Activated CD4-positive, CD25-positive, alpha-beta regulatory T cell treated with anti-CD3 and anti-CD28 coated beads, Interleukin-2, amount 50 U/mL, for 16 hours (primary cell): ENCODE results near the gene KHSRP.
"Not testable (repeated sequence)": the region's sequence is repeated elsewhere in the genome, so short reads cannot be mapped to it uniquely, and the experiment has no call there.

Experiments
- DNase-seq: peaks from one replicate; pipeline ENCODE4 v3.0.0-alpha.2; 2020; ENCODE audit warnings: low read depth, low spot score

KHSRP gene

DNA sequence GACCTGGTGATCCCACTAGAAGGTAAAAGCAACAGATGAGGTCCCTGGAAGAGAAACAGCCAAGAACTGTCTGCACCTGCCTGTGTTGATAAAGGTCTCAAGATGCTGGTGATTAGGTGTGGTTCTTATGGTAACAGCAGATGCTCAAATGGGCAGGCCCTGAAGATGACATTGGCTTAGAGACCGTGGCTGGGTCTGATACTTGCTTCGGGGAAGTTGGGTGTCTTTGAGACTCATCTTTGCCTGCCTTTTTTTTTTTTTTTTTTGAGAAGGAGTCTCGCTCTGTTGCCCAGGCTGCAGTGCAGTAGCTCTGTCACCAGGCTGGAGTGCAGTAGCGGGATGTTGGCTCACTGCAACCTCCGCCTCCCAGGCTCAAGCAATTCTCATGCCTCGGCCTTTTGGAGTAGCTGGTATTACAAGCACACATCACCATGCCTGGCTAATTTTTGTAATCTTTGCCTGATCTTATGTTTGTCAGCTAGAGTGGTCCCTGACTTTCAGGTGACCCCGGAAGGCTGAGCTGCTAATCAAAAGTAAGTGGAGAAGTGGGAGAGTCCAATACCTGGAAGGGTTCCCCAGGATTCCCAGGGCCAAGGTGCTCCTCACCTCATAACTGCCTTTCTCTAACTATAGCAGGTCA lies 27.1 kb upstream of the KHSRP start:
- DNase-seq: no peak

DNA sequence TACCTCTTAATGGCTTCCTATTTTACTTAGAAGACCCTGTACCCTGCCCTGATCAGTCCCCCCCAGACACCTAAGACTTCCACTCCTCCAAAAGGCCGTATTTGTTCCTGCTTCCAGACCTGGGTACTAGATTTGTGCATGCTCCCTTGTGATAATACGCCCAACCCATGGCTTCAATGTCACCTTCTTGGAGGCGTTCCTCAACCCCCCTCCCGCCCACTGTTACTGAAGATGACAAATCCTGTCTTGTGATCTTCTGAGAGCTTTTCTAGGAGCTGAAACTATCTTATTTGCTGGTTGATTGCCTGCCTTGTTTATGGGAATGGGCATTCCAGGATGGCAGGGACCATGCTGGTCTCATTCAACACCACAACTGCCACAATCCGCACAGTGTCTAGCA lies 25.6 kb upstream of the KHSRP start:
- DNase-seq: no peak

GRCh38 chr19:6448045-6448444 lies 23.4 kb upstream of the KHSRP start:
- no peak for DNase-seq

- no peak for DNase-seq
These were observed 21.8 kb upstream of the KHSRP start for GRCh38 chr19:6446452-6446851.

DNA sequence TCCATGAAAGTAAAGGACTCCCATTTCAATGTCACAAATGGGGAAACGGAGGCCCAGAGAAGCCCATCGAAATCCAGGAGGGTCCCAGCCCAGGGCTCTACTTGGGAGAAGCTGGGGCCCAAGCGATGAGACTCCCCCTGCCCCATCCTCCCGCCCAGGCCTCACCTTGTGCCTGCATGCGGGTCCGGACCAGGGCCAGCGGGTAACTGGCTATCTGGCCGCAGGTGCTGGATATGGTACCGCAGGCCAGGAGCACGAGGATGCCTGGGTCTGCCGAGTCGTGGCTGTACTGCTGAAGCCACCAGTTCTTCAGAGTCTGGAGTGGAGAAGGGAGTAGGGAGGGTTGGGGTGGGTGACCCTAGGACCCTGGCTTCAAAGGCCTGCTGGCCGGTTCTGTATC lies 19.4 kb upstream of the KHSRP start:
- no peak for DNase-seq

GRCh38 chr19:6442087-6442688 lies 17.6 kb upstream of the KHSRP start:
- no peak for DNase-seq

DNA sequence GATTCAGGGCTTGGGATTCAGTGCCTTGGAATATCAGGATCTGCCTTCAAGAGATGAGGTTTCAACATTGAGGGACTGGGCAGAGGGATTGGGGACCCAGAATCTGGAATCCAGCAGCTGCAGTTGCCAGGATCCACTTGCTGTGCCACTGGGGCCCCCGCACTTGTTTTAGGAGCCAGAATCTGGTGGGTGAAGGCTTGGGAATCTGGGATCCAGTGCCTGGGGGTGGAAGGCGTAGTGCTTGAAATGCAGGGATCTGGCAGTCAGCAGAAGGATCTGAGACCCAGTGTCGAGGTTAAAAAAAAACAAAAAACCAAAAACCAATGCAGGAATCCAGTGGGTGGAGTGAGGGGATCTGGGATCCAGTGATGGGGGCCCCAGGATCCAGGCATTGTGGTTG lies 16.3 kb upstream of the KHSRP start:
- no peak for DNase-seq

DNA sequence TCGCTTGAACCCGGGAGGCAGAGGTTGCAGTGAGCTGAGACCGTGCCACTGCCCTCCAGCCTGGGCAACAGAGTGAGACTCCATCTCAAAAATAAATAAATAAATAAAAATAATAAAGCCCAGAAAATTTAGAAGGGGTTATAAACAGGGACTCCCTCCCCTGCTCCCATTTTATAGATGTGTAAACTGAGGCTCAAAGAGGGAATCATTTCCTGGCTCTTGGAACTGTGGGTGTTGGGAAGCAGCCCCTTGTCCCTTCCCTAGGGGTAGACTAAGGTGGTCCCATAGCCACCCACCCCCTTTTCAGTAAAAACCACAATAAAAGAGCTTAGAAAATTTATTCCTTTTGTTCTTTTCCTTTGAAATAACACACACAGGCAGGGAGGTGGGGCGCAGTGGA lies 15.1 kb upstream of the KHSRP start:
- DNase-seq: no peak

GRCh38 chr19:6433663-6434062 lies 9.1 kb upstream of the KHSRP start, which contains the start of gene SLC25A41:
Gene SLC25A41 (minus strand): TSS chr19:6433763. CDS start chr19:6433693, 70 bp downstream.
- no peak for DNase-seq

DNA sequence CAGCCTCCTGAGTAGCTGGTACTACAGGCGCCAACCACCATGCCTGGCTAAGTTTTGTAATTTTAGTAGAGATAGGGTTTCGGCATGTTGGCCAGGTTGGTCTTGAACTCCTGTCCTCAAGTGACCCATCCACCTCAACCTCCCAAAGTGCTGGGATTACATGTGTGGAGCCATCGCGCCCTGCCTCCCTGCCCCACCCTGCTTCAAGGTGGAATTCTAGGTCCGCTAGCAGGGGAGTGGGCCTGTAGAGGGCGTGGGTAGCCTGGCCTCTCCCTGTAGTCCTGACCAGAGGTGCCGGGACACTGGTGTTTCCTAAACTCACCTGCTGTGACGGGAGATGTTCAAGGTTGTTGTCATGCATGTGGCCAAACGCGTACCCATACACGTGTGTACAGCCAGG lies 8.6 kb upstream of the KHSRP start:
- no peak for DNase-seq

GRCh38 chr19:6431891-6432290 lies 7.3 kb upstream of the KHSRP start:
- no peak for DNase-seq

DNA sequence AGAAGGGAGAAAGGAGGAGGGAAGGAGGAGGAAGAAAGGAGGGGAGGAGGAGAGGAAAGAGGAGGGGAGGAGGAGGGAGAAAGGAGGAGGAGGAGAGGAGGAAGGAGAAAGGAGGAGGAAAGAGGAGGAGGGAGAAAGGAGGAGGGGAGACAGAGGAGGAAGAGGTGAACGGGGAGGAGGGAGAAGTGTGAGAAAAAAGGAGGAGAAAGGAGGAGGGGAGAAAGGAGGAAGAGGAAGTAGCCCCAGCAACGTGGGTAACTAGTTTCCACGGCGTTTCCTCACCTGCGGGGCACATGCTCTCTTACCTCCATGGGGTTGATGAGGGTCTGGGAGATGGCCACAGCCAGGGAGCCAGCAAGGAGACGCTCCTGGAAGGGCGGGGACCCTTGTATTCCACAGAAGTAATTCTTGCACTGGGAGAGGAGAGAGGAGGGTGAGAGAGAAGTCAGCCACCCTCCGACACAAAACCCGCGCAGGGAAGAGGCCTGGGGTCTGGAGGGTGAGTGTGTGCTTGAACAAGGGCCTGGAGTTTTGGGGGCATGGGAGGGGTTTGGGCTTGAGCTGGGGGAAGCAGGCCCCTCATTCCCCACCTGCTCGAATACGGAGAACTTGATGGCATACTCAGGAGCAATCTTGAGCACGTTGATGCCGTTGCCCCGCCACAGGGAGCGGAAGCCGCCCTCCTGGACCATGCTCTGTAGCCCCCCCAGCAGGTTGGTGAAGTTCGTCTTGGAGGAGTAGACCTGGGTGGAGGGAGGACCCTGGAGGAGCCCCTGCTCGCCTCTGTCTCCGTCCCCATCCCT lies 5.0 kb upstream of the KHSRP start:
- DNase-seq: no peak

- not testable (repeated sequence) for DNase-seq
These were observed 4.2 kb upstream of the KHSRP start for GRCh38 chr19:6428692-6429418.

DNA sequence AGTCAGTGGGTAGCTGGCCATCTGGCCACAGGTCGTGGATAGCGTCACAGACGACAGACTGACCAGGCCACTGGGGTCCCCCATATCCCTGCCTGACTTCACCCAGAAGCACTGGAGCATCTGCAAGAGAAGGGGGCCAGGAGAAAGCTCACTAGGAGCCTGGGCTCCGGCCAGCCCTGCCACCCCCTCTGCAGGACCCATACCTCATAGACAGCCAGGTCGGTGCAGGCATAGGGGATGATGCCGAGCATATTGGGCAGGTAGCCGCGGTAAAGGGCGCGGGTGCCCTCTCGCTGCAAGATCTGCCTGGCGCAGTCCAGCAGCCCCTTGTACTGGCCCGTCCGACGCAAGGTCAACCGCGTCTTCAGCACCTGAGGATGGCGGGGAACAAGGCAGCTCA lies 2.5 kb upstream of the KHSRP start:
- no peak for DNase-seq

DNA sequence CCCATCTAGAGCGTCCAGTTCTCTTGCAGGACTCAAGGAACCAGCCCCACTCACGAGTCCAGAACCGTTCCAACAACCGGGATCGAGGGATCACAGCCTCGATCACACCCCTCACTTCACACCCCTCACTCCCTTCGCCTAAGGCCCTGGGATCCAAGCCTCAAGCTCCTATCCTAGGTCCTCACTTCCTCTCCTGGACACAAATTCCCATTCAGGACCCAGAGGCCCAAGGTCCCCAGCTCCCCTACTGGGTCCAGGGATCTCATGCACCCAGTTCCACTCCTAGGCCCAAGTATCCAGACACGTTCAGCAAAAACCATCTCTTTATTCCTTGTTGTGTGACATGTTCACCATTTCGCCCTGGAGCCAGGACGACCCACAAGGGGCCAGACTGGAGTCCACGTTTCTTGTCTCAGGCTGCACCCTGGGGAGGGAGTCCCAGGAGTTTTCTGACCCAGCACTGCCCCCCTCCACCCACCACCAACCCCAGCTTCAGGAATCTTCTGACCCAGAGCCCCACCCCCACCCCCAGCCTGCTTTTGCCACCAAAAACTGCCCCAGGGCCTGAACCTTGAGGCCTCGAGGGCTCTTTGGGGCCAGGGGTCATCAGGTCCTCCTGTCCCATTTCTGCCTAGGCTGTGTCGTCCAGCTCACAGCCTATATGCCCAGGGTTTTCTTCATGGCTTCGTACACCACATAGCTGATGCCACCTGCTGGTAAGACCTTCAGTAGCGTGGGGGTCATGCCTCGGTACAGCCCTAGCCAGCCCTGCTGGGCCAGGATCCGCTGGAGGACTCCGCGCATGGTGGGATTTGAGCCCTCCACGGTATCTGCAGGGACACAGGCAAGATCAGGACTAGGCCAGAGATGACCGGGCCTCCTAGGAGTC lies 1.4 kb upstream of the KHSRP start:
- DNase-seq: no peak

DNA sequence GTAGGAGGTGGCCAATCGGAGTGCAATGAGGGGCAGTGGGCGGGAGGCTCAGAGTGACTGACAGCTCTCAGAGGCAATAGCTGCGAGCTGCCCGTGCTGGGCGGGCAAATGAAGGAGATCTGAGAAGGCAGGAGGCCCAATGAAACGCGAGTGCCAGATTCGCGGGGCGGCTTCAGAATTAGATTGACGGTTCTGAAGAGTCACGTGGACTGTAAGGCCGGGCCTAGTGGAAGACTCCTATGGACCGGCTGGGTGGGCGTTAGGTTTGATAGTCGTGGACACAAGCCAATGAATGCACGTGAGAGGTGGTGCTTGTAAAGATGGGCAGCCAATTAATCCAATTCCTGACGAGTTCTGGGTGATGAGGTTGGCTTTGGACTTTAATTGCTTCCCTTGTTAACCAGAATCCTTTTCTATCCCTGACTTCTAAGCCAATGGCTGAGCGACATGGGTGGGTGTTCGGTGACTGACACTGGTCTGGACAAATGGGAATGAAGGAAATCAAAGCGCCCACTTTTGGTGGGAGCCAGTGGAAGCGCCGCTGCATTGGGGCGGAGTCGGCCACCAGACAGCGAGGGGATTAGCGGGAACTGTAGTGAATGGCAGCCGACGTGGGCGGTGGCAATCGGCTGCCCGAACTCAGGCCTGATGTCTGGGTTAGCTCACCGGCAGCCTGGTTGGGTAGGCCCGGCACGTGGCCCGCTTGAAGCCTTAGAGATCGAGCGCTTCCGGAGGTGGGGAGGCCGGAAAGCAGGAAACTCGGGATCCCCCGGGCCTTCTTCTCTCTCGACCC lies 524 bp upstream of the KHSRP start:
- peak; percentile 98 for DNase-seq

- DNase-seq: no peak
These were observed 964 bp downstream of the KHSRP start for GRCh38 chr19:6423499-6424194.

DNA sequence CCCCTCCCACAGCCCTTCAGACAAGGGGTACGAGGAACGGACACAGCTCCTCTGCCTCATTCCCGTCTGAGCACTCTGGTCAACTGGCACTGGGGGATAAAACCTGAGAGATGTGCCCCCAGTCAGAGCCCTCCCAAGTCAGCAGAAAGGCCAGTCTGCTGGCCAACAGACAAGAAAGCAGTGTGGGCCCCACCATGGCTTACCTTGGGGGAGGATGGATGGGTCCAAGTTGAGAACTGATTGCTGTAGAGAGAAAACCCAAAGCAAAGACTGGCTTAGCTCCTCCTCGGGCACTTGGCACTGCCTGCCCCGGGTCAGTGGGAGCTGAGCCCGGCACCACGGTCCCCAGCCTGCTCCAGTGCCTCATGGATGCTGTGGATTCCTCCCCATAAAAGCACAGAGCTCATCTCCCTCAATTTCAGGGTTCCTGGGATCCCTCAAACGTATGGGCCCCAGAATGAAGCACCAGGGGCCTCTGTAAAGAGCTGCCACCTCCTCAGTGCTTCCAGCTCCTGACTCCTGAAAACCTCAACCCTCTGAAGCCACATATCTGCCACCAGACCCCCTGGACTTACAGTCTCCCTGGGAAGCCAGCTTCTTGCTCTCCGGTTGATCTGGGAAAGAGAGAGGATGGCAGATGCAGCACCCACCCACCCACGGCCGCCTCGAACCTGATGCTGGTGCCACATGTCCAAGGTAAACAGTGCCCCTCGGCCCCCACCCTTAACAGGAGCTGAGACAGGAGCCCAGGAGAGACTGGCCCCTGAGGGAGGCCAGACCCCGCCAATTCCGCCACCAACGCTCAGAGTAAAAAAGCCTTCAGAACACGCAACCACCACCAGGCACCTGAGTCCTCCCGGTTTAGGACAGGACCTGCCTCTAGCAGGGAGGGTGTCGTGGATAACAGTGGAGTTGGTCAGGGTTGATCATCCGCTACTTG lies 3.3 kb downstream of the KHSRP start:
- DNase-seq: no peak

DNA sequence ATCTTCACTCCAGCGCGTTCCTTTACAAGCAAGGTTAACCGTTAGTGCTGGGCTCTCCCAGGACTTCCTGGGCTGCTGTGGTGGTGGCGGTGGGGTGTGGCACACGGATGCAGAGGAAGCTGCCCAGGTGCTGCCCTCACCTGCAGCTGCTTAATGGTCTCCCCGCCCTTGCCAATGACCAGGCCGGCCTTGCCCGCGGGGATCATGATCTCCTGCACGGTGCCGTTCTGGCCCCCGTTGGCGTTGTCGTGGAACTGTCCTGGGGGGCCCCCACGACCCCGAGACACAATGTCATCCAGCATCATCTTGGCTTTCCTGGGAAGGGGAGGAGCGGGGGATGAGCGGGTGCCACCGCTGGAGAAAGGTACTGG lies 6.1 kb downstream of the KHSRP start:
- no peak for DNase-seq
